Tibial artery (tissue), 4 donors: ENCODE measurements around the gene ZSCAN5C.
A peak's percentile ranks its signal among the peaks of the same experiment; 100 is the strongest.
"Not testable (repeated sequence)": the region's sequence is repeated elsewhere in the genome, so short reads cannot be mapped to it uniquely, and the experiment has no call there.

Experiments used
- DNase-seq, 2 donors: peaks; one replicate each; pipeline ENCODE4 v3.0.0-alpha.2; 2019
- H3K27ac ChIP-seq, 2 donors: fragments of 200-600 bp; sonication (generic) in 1 of 2; 1 replicate in 1 of 2; 2 replicates in 1 of 2; pipeline ENCODE4 v1.5.1; 2018 to 2019; ENCODE audit warnings: mild to moderate bottlenecking in 1 of 2
- H3K27me3 ChIP-seq, 2 donors: fragments of 200-600 bp; sonication (generic) in 1 of 2; one replicate each; pipeline versions ENCODE4 v1.5.1 to v1.6.0; 2016 to 2019
- H3K36me3 ChIP-seq, 3 donors: fragments of 200-600 bp; sonication (generic) in 2 of 3; one replicate each; pipeline ENCODE4 v1.5.1; 2016 to 2019; ENCODE audit warnings: mild to moderate bottlenecking in 2 of 3
- H3K4me1 ChIP-seq, 4 donors: fragments of 200-600 bp; sonication (generic) in 2 of 4; 1 replicate in 3 of 4; 2 replicates in 1 of 4; pipeline ENCODE4 v1.5.1; 2016 to 2019
- H3K4me3 ChIP-seq, 2 donors: fragments of 200-600 bp; sonication (generic) in 1 of 2; 1 replicate in 1 of 2; 2 replicates in 1 of 2; pipeline ENCODE4 v1.5.1; 2018 to 2019; ENCODE audit warnings: mild to moderate bottlenecking in 2 of 2
- H3K9me3 ChIP-seq, 3 donors: fragments of 200-600 bp; sonication (generic) in 1 of 3; one replicate each; pipeline ENCODE4 v1.5.1; 2016 to 2019
- CTCF ChIP-seq, 2 experiments: fragments of 200-600 bp in 1 of 2; fragments of 450-650 bp in 1 of 2; IDR thresholded peaks; one replicate each; pipeline ENCODE4 v1.5.1; 2017 to 2019; ENCODE audit warnings: antibody characterized with exemption in 2 of 2, mild to moderate bottlenecking in 1 of 2, moderate library complexity in 1 of 2
- intact Hi-C: fragments of 100-400 bp; cut with DNase I; formaldehyde crosslinking; loops from one replicate; pipeline ENCODE4 v1.15.0; 2023; ENCODE audit warnings: low total_unique reads

ZSCAN5C gene

GRCh38 chr19:56245121-56245740 lies 43.2 kb downstream of the ZSCAN5C start:
- Histone ChIP-seq H3K36me3 (no peaks in the 10 kb centered on the region), H3K4me3 (no peak overlapping the region), H3K27me3 (no peaks in the 10 kb centered on the region), H3K9me3 (no peaks in the 10 kb centered on the region), H3K27ac (no peak overlapping the region), H3K4me1 (no peaks in the 10 kb centered on the region)
- no peak for DNase-seq
- TF ChIP-seq CTCF (IDR thresholded peaks at IDR 0.05), result no peak
- intact Hi-C loops, result no loop called here

- H3K4me3 ChIP-seq, intact Hi-C loops, H3K27ac ChIP-seq, DNase-seq, H3K9me3 ChIP-seq, H3K36me3 ChIP-seq, H3K4me1 ChIP-seq, H3K27me3 ChIP-seq: not testable (repeated sequence)
Measured at GRCh38 chr19:56245764-56246163, 43.7 kb downstream of the ZSCAN5C start.

GRCh38 chr19:56248736-56249338 lies 46.8 kb downstream of the ZSCAN5C start:
- H3K36me3 ChIP-seq, H3K4me1 ChIP-seq, intact Hi-C loops: not testable (repeated sequence)

GRCh38 chr19:56252699-56253422 lies 50.8 kb downstream of the ZSCAN5C start:
- DNase-seq, result peak; percentile 35 to 72
- intact Hi-C loops, result no loop called here
- no peaks in the 10 kb centered on the region for H3K27me3 ChIP-seq

More at GRCh38 chr19:56248736-56249338, 46.8 kb downstream of the ZSCAN5C start:
- DNase-seq, H3K4me3 ChIP-seq, H3K27me3 ChIP-seq, H3K27ac ChIP-seq, H3K9me3 ChIP-seq: not testable (repeated sequence)

GRCh38 chr19:56253737-56254136 lies 51.7 kb downstream of the ZSCAN5C start:
- intact Hi-C loops, result no loop called here
- peaks cover 0 to 2% of the 10 kb centered on the region in 2 donors for H3K27me3 ChIP-seq
- H3K4me3 ChIP-seq, result no peak overlapping the region
- peak; percentile 23 to 39 for TF ChIP-seq CTCF (IDR thresholded peaks at IDR 0.05)
- no peaks in the 10 kb centered on the region for H3K36me3 ChIP-seq
- DNase-seq, result no peak
- no peak overlapping the region for H3K27ac ChIP-seq
- H3K4me1 ChIP-seq, result no peaks in the 10 kb centered on the region
- H3K9me3 ChIP-seq, result no peaks in the 10 kb centered on the region

More at GRCh38 chr19:56252699-56253422, 50.8 kb downstream of the ZSCAN5C start:
- Histone ChIP-seq H3K4me3 (no peak overlapping the region), H3K4me1 (no peaks in the 10 kb centered on the region), H3K9me3 (no peaks in the 10 kb centered on the region), H3K27ac (no peak overlapping the region), H3K36me3 (no peaks in the 10 kb centered on the region)
- peak; percentile 39 to 52 for TF ChIP-seq CTCF (IDR thresholded peaks at IDR 0.05)

- Histone ChIP-seq H3K27me3 (peaks cover 0 to 2% of the 10 kb centered on the region in 2 donors), H3K4me1 (no peaks in the 10 kb centered on the region), H3K9me3 (no peaks in the 10 kb centered on the region), H3K27ac (no peak overlapping the region), H3K4me3 (no peak overlapping the region), H3K36me3 (no peaks in the 10 kb centered on the region)
- intact Hi-C loops, result no loop called here
- DNase-seq, result no peak
- TF ChIP-seq CTCF (IDR thresholded peaks at IDR 0.05), result no peak
Measured at GRCh38 chr19:56258272-56258671, 56.2 kb downstream of the ZSCAN5C start.
